NCI-H526 treated with DMSO at 0.1 percent for 48 hours (cell line): ENCODE measurements around the gene DCUN1D2.

Experiments
- DNase-seq: peaks from one replicate; lab custom pipeline; 2025; lab: John Stamatoyannopoulos, UW

DCUN1D2 gene

DNA sequence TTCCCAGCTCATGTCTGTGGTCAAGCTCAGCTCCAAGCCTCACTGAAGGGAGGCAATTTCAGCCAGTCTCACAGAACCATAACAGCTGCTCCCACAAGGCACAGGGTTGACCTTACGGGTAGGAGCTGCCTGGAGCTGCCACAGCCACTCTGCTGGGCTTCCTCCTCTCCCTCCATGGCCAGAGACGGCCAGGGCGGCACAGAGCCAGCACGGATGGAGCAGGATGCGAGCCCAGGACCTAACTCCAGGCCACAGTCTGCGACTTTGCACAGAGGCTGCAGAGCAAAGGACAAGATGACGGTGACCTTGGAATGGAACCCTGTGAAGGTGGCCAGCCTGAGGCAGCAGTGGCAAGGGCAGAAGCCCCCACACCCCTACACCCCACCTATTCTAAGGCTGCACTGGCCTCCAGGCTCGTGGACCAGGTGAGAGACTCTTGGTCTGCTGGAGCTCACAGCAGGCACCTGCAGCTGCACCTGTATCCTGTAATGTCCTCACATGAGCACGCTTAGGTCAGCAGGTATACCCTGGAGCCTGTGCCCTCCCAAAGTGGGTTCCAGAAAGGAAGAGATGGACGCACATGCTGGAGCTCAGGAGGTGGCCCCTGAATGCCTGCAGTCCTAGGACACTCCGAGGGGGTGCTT lies 66.9 kb downstream of the DCUN1D2 start:
- DNase-seq: no peak

DNA sequence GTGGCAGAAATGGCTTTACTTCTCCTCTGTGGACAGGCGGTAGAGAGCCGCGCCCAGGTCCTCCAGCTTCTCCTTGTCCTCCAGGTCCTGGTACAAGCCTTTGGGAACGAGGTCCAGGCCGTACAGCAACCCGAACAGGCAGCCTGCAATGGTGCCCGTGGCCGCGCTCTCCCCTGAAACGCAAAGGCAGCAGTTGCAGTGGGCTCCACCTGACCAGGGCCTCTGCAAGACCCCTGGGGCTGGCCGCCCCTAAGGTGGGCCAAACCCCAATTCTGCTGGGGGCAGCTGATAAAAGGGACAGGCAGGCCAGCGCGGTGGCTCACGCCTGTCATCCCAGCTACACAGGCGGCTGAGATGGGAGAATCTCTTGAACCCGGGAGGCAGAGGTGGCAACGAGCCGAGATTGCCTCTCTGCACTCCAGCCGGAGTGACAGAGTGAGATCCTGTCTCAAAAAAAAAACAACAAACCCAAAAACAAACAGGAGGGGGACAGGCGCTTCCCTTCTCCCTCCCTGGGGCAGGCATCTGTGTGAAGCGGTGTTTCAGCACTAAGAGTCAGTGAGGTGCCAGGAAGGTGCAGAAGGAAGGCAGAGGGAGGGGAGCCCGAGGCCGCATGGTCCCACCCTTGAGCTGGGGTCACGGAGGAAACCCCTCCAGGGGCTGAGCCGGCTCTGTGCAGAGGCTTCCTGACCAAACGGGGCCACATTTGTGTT lies 67.5 kb downstream of the DCUN1D2 start:
- DNase-seq: no peak

DNA sequence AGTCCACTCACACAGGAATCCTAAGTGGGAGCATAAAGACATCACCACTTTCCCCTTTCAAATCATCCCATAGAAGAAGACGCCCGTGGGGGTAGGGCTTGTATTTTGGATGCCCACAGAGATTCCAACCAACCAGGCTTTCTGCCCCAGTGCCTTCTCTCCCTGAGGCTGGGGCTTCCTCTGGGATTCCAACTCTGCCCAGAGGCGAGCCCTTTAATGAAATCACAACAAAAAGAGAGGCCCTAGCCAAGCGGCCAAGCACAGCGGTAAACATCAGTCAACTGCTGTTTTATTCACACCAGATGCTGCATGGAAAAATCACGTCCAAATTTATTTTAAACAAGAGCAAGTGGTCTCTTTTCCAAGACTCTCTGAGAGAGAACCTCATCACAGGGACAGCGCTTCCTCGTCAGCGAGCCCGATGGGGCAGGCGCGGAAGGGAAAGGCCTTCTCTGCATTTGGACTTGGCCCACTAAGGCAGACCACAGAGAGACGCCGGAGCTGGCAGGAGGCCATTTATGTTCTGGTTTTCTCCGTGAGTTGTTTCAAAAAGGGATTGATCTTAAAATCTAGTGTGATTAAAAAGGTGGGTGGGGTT lies 68.7 kb downstream of the DCUN1D2 start:
- DNase-seq: no peak

DNA sequence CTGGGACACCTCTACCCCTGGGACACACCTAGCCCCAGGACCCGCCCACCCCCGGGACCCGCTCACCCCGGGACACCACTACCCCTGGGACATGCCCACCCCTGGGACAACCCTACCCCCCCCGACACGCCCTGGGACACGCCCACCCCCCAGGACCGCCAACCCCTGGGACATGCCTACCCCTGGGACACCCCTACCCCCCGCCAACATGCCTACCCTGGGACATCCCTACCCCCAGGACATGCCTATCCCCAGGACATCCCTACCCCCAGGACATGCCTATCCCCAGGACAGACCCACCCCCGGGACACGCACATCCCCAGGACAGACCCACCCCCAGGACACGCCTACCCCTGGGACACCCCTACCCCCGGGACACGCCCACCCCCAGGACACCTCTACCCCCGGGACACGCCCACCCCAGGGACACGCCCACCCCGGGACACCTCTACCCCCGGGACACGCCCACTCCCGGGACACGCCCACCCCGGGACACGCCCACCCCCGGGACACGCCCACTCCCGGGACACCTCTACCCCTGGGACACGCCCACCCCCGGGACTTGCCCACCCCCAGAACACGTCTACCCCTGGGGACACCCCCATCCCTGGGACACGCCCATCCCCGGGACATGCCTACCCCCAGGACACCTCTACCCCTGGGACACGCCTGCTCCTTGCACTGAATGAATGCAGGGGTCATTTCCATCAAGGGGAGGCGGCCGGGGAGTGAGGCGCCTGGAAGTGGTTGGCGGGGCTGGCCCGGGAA lies 69.5 kb downstream of the DCUN1D2 start:
- DNase-seq: no peak

- no peak for DNase-seq
Observed at GRCh38 chr13:113420232-113420631, 70.3 kb downstream of the DCUN1D2 start.

- no peak for DNase-seq
Observed at GRCh38 chr13:113419531-113420193, 70.8 kb downstream of the DCUN1D2 start.

GRCh38 chr13:113418722-113419049 lies 71.8 kb downstream of the DCUN1D2 start:
- no peak for DNase-seq

DNA sequence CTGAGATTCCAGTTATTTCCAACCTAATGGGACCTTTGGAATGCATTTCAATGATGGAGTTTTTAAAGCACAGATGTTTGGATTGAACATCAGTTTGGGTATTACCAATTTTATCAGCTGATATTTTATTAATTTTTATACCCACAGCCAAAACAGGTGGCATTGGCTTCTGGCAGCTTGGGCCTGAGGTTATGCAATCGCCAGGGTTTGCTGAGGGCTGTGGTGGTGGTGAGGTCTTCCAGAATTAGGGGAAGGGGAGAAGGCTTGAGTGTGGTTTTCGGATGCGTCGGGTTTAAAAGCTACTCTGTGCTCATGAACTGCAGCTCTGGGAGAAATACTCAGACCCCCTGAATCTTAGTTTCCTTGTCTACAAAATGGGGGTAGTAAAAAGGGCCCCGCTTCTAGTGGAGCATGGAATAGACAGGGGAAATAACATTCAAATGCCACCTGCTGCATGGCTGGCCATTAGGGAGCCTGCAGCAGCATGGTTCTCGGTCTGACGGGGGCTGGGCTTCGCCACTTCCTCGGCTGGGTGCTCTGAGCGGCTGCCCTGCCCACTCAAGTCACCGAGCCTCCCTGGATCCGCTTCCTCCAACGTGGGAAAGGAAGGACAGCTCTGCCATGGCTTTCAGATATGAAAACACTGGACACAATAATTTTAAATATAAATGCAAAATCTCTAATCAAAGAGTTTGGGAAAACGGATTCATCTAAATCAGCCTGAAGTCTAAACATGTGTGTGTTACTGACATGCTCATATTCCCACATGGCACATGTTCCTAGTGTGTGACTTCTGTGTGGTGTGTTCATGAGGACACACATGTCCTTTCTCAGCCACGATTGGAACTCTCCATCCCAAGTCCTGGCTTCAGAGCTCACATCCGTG lies 72.4 kb downstream of the DCUN1D2 start:
- no peak for DNase-seq

GRCh38 chr13:113417008-113417751 lies 73.3 kb downstream of the DCUN1D2 start:
- DNase-seq: no peak

DNA sequence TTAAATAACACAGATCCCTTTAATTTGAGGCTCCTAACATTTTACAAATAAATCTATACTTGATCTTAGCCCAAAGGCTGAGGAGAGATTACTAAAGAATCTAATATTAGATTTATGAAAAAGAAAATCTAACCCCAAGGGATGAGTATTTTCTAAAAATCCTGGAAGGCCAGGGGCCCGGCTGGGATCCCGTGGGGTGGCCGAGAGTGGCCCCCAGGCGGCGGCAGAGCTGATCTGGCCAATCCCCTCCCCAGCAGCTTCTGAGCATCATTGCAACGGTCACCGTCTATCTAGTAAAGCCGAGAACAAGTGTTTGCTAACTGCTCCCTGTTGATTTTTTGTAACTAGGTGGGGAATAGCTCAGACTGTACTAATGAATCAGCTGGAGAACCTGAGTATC lies 74.7 kb downstream of the DCUN1D2 start:
- no peak for DNase-seq

- no peak for DNase-seq
Observed at GRCh38 chr13:113415032-113415431, 75.5 kb downstream of the DCUN1D2 start.

- no peak for DNase-seq
Observed at GRCh38 chr13:113414335-113414734, 76.2 kb downstream of the DCUN1D2 start.

DNA sequence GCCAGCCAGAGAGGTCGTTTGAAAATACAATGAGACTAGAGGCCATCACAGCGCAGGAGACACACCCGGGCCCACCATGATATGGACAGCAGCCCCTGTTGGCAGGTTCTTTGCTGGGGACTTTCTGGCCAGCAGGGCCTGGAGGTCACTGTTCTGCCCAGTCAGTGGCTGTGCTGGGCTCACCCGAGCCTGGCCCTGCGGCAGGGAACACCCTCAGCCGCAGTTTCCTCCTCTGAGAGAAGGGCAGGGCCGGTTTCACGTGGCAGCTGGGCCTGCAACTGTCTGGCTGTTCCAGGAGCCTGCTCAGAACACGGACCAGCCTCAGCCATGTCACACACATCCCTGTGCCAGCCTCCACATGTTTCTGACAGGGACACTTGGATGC lies 76.6 kb downstream of the DCUN1D2 start:
- no peak for DNase-seq

GRCh38 chr13:113413178-113413897 lies 77.2 kb downstream of the DCUN1D2 start:
- DNase-seq: no peak

DNA sequence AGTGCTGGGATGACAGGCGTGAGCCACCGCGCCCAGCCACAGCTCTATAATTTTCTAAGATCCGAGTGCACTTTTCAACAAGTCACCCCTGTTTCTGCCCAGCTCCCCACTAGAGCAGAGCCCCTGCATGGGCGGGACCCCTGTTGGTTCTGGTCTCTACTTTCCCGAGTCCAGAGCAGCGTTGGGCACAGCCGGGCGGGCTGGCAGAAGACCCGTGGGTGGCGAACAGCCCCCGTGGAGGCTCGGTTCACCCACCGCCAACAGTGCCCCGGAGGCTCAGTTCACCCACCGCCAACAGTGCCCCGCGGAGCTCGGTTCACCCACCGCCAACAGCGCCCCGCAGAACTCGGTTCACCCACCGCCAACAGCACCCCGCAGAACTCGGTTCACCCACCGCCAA lies 78.1 kb downstream of the DCUN1D2 start:
- DNase-seq: no peak

DNA sequence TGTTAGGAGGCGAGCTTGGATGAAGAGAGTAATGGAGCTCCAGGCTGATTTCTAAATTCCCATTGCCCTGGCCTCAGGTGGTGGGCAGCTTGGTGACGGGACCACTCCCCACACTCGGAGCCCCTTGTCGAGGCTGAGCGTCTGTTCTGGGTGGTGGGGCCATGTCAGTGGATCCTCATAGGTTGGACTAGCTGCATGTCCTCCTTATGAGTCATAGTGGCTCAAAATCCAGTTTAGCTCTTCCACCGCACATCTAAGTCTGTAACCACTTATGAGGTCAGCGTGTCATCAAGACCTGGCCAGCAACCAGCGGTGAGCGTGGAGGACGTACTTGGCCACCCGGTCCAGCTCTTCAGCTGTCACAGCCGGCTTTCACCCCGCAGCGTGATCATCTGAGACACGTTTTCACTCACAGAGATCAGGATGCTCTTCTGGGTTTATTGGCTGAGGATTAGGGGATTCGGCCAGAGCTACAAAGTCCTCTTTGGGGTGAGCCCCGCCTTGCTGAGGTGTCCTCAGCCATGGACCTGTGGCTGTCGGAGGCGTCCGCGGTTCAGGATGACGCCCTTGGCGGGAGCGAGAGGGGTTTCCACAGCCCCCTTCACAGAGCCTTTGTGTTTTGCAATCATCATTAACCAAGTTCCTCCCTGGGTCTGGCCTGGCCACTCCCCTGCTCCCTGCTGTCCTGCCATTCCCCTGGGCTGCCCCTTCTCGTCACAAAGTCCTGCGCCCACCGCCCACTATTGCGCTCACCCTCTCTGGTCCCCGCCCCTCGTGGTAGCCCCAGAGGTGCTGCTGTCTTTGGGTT lies 79.1 kb downstream of the DCUN1D2 start:
- DNase-seq: no peak

- no peak for DNase-seq
Observed at GRCh38 chr13:113410472-113411201, 79.9 kb downstream of the DCUN1D2 start.

DNA sequence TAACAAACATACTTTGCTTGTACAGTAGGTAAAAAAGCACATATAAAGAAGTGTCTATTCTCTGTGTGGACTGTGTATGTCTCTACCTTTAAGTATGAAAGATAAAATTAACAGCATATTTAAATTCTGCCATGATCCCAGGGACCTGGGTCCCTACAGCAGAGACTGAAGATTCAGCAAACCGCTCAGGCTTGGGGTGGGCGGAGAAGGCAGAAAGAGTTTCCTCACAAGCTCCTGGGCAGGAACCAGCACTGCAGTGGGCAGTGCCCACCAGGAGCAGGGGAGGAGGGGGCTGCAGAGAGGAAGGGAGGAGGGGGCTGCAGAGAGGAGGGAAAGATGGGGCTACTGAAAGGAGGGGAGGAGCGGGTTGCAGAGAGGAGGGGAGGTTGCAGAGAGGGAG lies 81.9 kb downstream of the DCUN1D2 start:
- DNase-seq: no peak
